T-helper 9 cell (primary cell): ENCODE measurements around the gene EHD3.

ENCODE experiments used
- DNase-seq: peaks from one replicate; pipeline ENCODE4 v3.0.0-alpha.2; 2020

The EHD3 gene

DNA sequence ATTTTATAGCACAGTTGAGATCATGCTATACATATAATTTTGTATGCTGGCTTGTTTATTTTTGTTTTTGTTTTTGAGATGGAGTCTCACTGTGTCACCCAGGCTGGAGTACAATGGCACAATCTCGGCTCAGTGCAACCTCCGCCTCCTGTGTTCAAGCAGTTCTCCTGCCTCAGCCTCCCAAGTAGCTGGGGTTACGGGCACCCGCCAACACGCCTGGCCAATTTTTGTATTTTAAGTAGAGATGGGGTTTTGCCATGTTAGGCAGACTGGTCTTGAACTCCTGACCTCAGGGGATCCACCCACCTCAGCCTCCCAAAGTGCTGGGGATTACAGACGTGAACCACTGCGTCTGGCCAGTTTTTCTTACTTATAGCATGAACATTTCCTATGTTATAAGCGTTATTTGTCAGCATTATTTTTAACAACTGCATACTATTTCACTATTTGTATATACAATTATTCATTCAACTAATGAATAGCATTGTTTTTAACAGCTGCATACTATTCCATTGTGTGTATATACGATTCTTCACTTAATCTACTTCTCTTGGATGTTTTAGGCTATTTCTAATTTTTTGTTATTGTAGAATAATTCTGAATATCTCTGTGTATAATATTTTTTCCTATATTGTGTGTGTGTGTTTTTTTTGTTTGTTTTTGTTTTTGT, 3.5 kb downstream of the EHD3 start:
- no peak for DNase-seq

DNA sequence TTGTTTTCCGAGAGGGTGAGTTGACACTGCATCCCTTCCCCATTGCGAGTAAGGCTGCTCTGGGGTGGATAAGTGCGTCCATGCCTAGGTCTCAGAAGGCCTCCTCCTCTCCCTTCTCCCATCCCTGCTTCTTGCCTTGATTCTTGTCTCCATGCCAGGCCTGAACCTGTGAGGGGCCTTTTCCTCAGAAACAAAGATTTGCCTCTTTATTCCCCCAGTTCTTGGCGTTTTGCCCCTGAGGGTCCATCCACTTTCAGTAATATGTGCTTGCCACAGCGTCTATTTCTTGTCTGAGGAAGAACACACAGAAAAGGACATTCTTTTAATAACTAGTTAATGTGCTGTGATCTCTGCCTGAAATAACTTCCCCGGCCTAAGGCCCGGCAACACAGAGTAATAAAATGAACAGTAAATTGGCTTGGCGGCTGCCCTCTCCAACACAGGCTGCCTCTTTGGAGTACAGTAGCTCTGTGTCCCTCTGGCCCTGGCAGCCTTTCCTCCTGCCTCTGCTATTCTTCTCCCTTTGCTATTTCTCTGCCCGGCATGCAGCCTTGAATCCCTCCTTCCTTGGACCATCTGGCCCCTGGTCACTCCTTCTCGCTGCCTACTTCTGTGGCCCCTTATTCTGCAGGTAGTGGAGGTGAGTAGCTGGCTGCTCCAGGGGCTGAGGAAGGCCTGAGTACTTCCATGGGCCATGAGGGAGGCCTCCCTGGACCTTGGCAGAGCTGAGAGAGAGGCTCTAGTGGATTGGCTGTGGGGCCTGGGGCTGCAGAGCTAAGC, 4.4 kb downstream of the EHD3 start:
- no peak for DNase-seq

- DNase-seq: no peak
These were observed 5.1 kb downstream of the EHD3 start for GRCh38 chr2:31238906-31239592.

DNA sequence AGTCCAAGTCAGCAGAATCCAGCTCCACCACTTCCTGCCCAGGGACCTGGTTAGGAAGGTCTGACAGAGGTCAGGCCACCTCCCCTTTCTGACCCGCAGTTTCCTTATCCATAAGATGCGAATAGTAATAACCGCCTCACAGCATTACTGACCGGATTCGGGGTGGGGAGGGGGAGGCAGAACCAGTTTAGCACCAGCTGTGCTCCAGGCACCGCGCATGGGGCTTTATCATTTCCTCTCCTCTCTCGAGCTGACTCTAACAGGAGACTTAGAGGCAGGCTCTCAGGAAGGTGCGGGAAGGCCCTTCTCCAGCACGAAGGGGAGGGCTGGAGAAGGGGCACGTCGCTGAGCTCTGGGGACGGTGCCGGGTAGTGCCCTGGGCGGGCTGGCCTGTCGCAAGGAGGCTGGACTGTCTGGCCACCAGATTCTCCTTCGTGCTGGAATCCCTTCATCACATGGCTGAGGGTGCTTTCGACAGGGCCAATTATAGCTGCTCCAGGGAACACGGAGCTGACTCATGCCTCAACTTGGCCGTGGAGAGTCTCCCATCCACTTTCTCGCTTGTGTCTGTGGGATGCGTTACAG, 5.7 kb downstream of the EHD3 start:
- DNase-seq: no peak

- no peak for DNase-seq
These were observed 6.7 kb downstream of the EHD3 start for GRCh38 chr2:31240381-31241365.

GRCh38 chr2:31241625-31242270, 7.8 kb downstream of the EHD3 start:
- DNase-seq: no peak

GRCh38 chr2:31243053-31243452, 9.1 kb downstream of the EHD3 start:
- no peak for DNase-seq

DNA sequence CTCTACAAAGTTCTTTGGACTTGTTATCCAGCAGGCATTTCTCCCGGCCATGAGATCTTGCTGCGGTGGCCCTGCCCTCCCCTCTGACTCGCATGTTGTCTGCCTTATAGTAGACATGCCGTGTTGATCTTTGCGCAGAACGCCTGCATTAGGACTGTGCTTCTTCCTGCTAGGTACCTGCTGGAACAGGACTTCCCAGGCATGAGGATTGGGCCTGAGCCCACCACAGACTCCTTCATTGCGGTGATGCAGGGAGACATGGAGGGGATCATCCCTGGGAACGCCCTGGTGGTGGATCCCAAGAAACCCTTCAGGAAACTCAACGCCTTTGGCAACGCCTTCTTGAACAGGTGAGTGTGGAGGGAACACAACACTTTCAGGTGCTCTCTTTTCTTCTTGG, 10.1 kb downstream of the EHD3 start:
- DNase-seq: no peak

- no peak for DNase-seq
These were observed 12.4 kb downstream of the EHD3 start for GRCh38 chr2:31246184-31246852.

DNA sequence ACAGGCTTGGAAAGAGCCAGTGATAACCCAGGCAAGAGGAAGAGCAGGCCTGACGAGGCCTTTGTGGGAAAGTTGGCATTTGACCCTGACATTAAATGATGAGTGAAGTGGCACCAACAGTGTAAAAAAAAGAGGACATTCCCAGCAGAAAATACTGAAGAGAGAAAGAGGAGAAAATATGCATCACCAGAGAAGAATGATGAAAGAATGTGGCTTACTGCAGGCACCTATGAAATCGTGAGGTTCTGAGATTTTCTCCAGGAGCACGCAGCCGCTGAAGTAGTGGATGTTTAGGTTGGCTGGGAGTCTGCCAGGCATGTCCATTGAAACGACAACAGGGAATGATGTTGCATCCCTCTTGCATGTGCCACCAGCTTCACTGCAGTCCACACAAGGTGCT, 13.8 kb downstream of the EHD3 start:
- DNase-seq: no peak

DNA sequence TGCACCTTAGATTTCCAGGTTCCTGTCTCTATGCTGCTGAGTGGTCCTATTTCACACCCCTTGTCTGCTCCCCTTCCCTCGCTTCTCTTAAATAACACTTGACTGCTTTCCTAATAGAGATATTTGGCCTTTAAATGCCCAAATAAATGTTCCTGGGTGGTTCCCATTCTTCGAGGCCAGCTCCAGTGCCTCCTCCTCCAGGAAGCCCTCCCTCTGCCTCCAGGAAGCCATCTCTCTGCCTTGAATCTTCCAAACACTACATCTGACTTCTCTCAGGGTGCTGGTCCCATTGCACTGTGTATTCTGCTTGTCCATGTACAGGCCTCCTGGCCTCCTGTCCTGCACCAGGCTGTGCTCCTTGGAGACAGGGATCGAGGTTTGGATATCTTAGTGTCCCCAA, 14.2 kb downstream of the EHD3 start:
- no peak for DNase-seq

DNA sequence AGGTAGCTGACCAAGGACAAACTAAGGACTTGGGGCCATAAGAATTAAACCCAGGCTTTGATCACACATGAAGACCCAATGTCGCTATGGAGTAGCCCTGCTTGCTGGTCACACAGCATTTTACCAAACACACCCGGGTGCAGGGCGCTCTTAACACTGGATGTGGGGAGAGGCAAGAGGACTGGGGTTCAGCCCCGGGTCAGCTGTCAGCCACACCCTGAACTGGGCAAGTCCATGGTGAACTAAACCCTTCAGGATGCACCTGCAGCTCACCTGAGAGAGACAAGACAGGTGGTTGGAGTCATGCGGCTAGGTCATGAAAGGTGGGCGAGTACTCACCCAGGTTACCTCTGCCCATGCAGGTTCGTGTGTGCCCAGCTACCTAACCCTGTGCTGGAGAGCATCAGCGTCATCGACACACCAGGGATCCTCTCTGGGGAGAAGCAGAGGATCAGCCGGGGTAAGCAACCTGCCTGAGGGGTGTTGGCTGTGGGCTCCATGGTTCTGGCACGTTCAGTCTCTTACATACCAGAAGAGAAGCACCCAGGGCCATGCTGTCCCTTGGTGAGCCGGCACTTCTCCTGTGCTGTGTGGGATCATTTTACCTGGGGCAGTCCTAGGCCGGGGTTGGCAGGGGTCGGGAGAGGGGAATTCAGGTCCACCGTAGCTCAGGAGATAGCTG, 15.2 kb downstream of the EHD3 start:
- no peak for DNase-seq

DNA sequence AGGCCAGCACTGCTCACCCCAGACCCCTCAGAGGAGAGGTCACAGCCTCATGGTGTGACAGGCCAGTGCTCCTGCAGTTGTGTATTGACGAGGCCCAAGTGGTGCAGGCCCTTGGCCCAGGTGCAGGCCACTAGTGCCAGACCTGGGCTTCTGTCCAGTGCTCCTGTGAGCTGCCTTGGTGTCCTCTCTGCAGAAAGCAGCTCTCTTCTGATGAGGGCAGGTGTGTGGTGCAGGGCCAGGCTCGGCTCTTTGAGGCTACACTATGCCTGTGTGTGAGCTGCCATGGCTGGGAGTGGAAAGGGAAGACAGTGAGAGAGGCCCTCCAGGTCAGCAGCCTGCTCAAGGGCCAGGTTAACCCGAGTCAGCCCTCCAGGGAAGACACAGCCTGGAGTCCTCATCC, 17.1 kb downstream of the EHD3 start:
- DNase-seq: no peak

DNA sequence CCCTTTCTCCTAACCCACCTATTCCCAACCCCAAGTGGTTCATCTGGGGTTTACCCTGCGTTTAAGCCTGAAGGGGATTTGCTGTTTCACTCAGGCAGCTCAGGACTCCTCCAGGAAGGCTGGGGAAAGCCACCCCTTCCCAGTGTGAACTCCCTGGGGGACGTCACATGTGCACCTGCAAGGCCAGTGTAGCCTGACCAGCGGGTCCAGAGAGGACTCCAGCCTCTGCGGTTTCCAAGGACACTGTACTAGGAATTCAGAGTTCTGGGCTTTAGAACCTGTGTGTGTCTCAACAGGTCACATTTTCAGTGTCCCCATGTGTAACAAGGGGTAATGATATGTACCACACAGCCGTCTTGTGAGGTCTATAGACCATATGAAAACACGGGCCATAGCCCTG, 17.9 kb downstream of the EHD3 start:
- no peak for DNase-seq

DNA sequence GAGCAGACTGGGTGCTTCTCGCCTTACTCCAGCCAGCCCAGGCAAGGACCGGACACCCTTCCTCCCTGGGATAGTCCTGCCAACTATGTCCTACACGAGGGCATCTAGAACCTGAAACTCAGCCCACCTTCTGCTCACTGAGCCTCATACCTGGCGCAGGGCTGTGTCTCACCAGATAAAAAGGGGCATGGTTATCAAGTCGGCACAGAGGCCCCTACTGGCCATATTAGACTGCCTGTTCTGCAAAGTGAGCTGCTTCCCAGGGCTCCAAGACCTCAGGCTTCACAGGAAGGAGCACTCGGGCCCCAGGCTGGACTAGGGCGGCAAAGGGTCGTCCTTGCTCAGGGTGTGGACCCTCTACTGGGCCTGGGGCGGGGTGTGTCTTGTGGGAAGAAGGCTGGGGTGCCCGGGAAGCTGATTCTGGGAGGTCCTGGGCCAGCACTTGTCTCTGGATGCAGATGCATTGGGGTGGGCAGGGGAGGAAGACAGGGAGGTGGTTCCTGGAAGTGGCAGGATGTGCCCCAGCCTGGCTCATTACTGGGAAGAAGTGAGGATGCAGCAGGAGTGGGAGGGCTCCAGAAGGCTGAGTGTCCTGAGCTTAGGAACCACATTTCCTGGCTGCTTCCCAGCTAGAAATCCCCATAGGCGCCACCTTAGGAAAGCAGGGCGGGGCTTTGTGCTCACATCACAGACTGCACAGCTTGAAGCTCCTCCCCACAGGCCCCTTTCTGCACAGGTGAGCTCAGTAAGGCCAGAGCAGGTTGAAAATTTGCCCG, 19.6 kb downstream of the EHD3 start:
- DNase-seq: no peak

DNA sequence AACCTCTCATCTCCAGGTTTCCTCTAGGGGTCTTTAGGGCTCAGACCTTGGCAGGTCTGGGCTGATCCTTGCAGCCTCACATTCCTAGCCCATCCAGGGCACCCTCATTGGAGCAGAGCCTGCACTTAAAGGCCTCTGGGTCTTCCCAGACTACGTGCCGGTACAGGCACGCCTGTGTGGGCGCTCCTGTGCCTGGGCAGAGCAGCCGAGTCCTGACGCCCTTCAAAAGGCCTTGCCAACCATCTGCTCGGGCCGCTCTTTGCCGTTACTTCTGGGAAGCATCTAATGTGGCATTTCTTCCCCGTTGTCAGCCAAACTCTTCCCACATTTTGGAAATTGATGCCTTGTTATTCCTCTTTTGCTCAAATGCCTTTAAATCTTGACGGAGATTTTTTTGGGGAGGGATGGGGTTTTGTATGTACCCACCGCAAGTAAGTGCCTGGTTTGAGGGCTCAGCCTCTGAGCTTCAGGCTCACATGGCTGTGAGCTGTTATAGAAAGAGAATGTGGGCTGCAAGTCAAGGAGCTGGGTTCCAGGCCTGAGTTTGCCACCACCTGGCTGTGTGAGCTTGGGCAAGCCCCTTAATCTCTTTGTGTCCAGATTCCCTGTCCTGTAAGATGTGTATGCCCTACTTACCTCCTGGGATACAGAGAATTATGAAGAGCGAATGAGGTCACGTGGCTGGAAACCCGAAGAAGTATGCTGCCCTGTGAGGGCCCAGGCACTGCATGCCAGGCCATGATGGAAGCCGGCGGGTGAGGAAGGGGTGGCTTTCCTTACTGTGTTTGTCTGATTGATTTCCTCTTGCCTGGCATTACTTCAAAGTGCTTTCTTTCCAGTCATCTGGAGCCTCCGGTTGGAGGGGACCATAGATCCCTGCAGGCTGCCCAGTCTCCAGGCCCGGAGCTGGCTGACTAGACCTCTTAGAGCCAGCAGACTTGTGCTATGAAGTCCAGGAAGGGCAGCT, 20.6 kb downstream of the EHD3 start:
- DNase-seq: no peak

DNA sequence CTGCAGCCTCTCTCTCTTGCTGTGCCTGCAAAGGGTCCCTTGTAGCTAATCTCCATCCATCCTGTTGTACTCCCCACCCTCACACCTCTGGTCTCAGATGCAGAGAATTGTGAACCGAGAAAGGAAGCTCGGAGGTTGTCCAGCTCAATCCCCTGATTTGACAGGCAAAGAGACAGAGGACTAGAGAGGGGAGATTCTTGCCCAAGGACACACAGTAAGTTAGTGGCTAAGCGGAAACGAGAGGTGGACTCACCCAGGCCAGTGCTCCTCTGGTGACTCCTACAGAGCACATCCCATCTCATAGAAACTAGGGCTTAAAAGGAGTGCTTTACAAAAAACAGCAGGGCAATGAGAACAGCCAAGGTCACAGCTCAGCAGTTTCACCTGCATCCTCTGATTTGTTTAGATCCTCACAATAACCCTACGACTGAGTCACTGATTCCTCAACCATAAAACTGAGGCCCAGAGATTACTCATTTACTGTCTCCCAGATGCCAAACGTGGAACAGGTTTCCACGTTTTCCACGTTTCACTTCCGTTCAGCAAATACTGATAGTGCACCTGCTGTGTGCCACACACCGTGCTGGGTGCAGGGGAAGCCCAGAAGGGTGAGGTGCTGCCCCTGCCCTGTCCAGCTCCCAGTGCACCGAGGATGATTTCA, 22.1 kb downstream of the EHD3 start:
- DNase-seq: no peak
